ENCODE data around the gene PTBP3. TPM values are rescaled to one million over a fixed set of nuclear protein-coding genes. Genes with fewer than 3 reads are reported as not detected.
"Not testable (repeated sequence)": the region's sequence is repeated elsewhere in the genome, so short reads cannot be mapped to it uniquely, and the experiment has no call there.

Gene PTBP3
- total RNA-seq, 1 donor from 2014 or later, result 12.7 TPM

DNA sequence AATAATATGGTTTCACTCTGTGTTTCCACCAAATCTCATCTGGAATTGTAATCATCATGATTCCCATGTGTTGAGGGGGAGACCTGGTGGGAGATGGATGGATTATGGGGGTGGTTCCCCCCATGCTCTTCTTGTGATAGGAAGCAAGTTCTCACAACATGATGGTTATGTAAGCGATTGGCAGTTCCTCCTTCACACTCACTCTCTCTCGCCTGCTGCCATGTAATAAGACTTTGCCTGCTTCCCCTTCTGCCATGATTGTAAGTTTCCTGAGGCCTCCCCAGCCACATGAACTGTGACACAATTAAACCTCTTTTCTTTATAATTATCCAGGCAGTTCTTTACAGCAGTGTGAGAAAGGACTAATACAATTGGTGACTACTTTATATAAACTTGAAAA, 48.4 kb downstream of the PTBP3 start:
- H3K27me3 ChIP-seq (ENCODE audit: low read depth), result no peaks in the 10 kb centered on the region
- H3K4me3 ChIP-seq, result no peak overlapping the region
- peaks cover 13% of the 10 kb centered on the region for H3K9me3 ChIP-seq (replicated peaks)
- no peak for TF ChIP-seq CTCF (IDR thresholded peaks at IDR 0.05; ENCODE audit: borderline replicate concordance)
- H3K27ac ChIP-seq (replicated peaks), result no peak overlapping the region
- no peak for DNase-seq
- peaks cover 17% of the 10 kb centered on the region for H3K4me1 ChIP-seq
- H3K36me3 ChIP-seq, result peaks cover 7% of the 10 kb centered on the region
- intact Hi-C loops (cut with micrococcal nuclease), result no loop called here

- peaks cover 13% of the 10 kb centered on the region for H3K9me3 ChIP-seq (replicated peaks)
- no peaks in the 10 kb centered on the region for H3K27me3 ChIP-seq (ENCODE audit: low read depth)
- H3K4me3 ChIP-seq, result no peak overlapping the region
- peaks cover 13% of the 10 kb centered on the region for H3K4me1 ChIP-seq
- no peak overlapping the region for H3K27ac ChIP-seq (replicated peaks)
- intact Hi-C loops (cut with micrococcal nuclease), result no loop called here
- no peak for DNase-seq
- no peak for TF ChIP-seq CTCF (IDR thresholded peaks at IDR 0.05; ENCODE audit: borderline replicate concordance)
- peaks cover 7% of the 10 kb centered on the region for H3K36me3 ChIP-seq
Observed at GRCh38 chr9:112283582-112284253, 49.7 kb downstream of the PTBP3 start.

DNA sequence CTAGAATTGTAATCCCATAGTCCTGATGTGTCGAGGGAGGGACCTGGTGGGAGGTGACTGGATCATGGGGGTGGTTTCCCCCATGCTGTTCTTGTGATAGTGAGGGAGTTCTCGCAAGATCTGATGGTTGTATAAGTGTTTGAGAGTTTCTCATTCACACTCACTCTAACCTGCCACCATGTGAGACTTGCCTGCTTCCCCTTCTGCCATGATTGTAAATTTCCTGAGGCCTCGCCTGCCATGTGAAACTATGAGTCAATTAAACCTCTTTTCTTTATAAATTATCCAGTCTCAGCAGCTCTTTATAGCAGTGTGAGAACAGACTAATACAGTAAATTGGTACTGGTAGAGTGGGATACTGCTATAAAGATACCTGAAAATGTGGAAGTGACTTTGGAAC, 50.6 kb downstream of the PTBP3 start:
- H3K4me3 ChIP-seq; DNase-seq; intact Hi-C loops (cut with micrococcal nuclease); H3K27ac ChIP-seq (replicated peaks); H3K27me3 ChIP-seq (ENCODE audit: low read depth); H3K36me3 ChIP-seq: not testable (repeated sequence)
- Histone ChIP-seq H3K4me1 (peaks cover 11% of the 10 kb centered on the region), H3K9me3 (replicated peaks) (peaks cover 13% of the 10 kb centered on the region)

DNA sequence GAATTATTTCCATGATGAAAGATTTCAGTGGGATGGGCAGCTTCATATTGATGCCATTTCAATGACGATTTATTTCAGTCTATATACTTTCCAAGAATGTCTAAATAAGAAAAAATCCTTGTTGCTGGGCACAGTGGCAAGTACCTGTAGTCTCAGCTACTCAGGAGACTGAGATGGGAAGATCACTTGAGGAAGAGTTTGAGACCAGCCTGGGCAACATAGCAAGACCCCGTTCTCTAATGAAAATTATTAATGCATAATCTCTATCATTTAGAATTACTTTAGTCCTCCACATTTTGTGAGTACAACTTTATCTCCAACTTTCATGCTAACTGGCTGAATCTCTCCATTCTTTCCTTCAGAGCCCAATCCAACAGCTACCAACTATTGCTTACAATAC, 52.5 kb downstream of the PTBP3 start:
- H3K4me3 ChIP-seq, result no peak overlapping the region
- H3K27me3 ChIP-seq (ENCODE audit: low read depth), result no peaks in the 10 kb centered on the region
- H3K4me1 ChIP-seq, result peaks cover 10% of the 10 kb centered on the region
- peaks cover 13% of the 10 kb centered on the region for H3K9me3 ChIP-seq (replicated peaks)
- H3K36me3 ChIP-seq, result peaks cover 7% of the 10 kb centered on the region
- no peak overlapping the region for H3K27ac ChIP-seq (replicated peaks)
- TF ChIP-seq CTCF (IDR thresholded peaks at IDR 0.05; ENCODE audit: borderline replicate concordance), result no peak
- intact Hi-C loops (cut with micrococcal nuclease), result no loop called here
- no peak for DNase-seq

DNA sequence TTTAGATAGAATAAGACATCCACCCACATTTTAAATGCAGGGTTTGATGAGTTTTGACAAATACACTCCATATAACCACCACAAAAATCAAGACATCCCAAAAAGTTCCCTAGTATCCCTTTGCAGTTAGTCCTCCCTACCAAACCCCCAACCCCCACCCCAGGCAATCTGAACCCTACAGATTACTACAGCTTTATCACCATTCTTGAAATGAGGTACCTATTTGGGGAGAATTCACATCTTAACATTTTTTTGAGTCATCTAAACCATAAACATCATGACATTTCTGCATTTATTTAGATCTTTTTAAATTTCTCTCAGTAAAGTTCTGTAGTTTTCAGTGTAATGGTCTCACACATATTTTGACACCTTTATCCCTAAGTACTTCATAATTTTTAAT, 53.9 kb downstream of the PTBP3 start:
- H3K27ac ChIP-seq (replicated peaks), result no peak overlapping the region
- no peak for DNase-seq
- TF ChIP-seq CTCF (IDR thresholded peaks at IDR 0.05; ENCODE audit: borderline replicate concordance), result no peak
- H3K9me3 ChIP-seq (replicated peaks), result peaks cover 11% of the 10 kb centered on the region
- no peak overlapping the region for H3K4me3 ChIP-seq
- H3K4me1 ChIP-seq, result peaks cover 22% of the 10 kb centered on the region
- H3K36me3 ChIP-seq, result peaks cover 7% of the 10 kb centered on the region
- no peaks in the 10 kb centered on the region for H3K27me3 ChIP-seq (ENCODE audit: low read depth)
- intact Hi-C loops (cut with micrococcal nuclease), result no loop called here

DNA sequence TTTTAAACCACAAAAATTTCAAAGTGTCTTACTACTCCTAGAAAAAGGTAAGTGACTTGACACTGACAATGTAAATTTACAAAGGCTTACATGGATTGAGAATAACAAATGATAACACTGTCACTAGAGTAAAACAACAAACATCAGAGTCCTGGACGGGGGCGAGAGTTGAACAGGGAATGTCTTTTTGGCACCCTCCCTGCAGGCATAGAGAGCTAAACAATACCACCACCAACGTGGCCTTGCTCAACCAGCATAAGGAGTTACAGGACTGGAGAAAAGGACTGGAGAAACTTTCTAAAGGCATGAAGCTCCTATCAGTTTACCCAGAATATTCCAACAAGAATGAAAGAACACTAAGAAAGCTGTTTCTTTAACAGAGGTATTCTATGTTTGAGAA, 55.3 kb downstream of the PTBP3 start:
- DNase-seq, result no peak
- H3K9me3 ChIP-seq (replicated peaks), result no peaks in the 10 kb centered on the region

More for the DNA sequence above, 55.3 kb downstream of the PTBP3 start:
- no peak overlapping the region for H3K27ac ChIP-seq (replicated peaks)
- no peak for TF ChIP-seq CTCF (IDR thresholded peaks at IDR 0.05; ENCODE audit: borderline replicate concordance)
- no peaks in the 10 kb centered on the region for H3K36me3 ChIP-seq
- intact Hi-C loops (cut with micrococcal nuclease), result no loop called here
- H3K27me3 ChIP-seq (ENCODE audit: low read depth), result no peaks in the 10 kb centered on the region
- no peak overlapping the region for H3K4me3 ChIP-seq
- H3K4me1 ChIP-seq, result peaks cover 36% of the 10 kb centered on the region

All from left ventricle myocardium inferior (tissue), 1 donor.